ENCODE measurements around the gene GBP4.
"Not testable (repeated sequence)": the region's sequence is repeated elsewhere in the genome, so short reads cannot be mapped to it uniquely, and the experiment has no call there.

Gene GBP4

GRCh38 chr1:89198491-89199072 is at the start of gene GBP4:
TSS of gene GBP4 (minus strand) at chr1:89198942. CDS start at chr1:89198834, 108 bp downstream.
- peak; percentile 57 for DNase-seq

GRCh38 chr1:89243046-89243445 is 44.3 kb upstream of the GBP4 start:
- DNase-seq, result no peak

DNA sequence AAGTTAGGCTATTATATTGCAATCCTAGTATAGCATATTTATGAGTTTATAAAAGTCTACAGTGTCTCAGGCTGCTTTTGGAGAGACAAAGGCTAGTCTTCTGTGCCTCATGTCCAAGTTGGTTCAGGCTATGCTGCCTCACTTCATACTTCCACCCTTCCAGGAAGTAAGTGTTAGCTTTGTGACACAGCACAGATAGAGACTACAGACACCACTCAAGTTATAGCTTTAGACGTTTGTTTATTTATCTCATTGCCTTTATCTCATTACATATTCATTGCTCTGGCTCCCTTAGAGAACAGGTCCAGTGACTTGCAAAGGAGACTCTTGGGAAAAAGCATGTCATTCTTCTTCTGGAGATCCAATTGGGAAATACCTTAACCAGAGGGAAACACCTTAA is 22.6 kb upstream of the GBP4 start:
- DNase-seq, result no peak

DNA sequence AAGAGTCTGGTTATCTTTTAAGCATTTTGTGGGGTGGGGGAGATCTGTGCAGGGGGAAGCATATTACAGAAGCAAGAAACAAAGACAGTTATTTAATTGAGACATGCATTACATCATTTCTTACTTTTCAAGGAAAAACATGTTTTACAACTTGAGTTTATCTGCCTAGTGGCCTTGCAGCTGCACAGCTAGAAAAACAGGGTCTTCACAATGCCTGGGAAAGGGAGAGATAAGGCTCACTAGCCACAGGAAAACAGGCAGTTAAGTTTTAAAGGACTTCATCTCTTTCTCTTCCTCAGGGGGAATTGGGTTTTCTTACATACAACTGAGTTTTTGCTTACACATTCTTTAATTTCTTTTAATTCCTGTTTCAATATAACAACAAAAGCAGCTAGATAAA is 21.1 kb upstream of the GBP4 start:
- DNase-seq, result not testable (repeated sequence)

- DNase-seq, result not testable (repeated sequence)
Measured at GRCh38 chr1:89218941-89219340, 20.2 kb upstream of the GBP4 start.

GRCh38 chr1:89213347-89213746 is 14.6 kb upstream of the GBP4 start:
- DNase-seq, result no peak

DNA sequence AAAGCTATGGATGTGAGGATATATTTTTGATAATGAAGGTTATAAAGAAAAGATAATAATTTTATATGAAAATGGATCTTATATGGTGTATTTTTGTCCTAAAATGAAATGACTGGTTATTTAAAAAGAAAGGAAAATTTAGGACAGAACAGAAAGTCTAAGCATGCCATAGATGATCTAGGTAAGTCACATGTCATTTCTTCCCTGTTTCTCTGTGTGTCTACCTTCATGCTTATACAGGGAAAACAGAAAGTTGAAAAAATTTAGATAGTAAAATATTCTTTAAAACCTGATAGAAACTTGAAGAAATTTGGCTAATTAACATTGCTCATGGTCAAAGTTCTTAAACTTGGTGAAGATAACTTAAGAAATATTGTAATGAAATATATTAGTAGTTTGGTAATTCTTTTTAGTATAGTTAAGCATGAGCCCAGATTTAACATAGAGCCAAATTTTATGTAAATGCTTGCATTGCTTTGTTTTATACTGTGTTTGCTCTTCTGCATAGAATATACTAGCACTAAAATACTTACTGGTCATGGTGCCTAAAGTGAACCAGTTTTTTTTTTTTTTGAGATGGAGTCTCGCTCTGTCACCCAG is 12.4 kb upstream of the GBP4 start:
- DNase-seq, result no peak

- DNase-seq, result no peak
Measured at GRCh38 chr1:89206373-89206772, 7.6 kb upstream of the GBP4 start.

DNA sequence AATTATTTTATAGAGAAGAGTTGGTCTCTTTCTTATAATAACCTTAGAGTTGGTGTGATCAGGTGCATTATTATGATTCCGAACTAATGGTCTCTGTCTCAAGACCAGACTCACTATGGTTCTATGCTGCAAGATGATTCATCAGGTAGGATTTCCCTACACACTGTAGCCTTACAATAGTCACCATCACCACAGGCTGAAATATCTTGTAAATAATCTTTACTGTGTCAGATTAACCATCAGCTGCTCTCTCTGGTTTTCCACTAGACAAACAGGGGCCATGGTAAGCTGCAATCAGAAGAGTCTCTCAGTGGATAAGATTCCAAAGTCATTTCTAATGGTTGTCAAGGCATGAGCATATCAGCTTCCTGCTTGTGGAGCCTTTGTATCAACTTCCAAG is 4.4 kb upstream of the GBP4 start:
- DNase-seq, result no peak

- no peak for DNase-seq
Measured at GRCh38 chr1:89201106-89201794, 2.5 kb upstream of the GBP4 start.

DNA sequence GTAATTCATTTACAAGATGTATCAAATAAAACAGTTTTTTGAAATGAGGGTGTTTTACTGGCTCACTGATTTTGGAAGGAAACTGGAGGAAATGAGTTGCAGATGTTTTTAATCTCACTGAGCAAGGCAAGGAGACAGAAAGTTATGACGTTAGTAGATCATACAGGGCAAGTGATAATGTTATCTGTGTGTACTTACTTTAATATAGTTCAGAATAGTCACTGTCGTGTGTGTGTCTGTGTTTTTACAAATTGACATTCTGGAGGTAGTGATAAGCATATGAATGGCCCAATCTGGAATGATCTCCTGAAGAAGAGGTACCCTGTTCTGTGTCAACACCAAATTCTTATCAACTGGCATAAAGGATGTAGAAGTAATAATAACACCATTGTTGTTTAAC is 1.9 kb upstream of the GBP4 start:
- DNase-seq, result no peak

GRCh38 chr1:89199525-89200031 is 836 bp upstream of the GBP4 start:
- DNase-seq, result no peak

DNA sequence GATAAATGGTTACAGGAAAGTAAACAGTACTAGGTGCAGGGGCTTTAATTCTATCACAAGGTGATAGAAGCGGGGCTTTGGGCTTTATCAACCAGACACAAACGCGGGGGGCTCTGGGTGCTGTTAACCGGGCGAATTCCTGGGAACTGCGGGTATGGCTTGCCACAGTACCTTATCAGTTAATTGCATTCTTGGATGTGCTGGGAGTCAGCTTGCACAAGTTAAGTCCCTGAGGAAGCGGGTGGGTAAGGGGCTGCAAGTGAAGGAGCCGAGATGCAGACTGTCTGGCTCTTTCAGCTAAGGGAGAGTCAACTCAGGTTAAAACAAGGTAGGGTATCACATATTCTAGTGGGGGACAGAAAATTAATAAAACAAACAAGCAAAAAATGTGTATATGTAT is 661 bp downstream of the GBP4 start:
- DNase-seq, result no peak

- no peak for DNase-seq
Measured at GRCh38 chr1:89195476-89195875, 3.3 kb downstream of the GBP4 start.

GRCh38 chr1:89191314-89191713 is 7.4 kb downstream of the GBP4 start:
- no peak for DNase-seq

GRCh38 chr1:89190017-89190416 is 8.7 kb downstream of the GBP4 start:
- no peak for DNase-seq

- DNase-seq, result no peak
Measured at GRCh38 chr1:89179343-89179742, 19.4 kb downstream of the GBP4 start.

GRCh38 chr1:89176971-89177370 is 21.8 kb downstream of the GBP4 start:
- no peak for DNase-seq

- DNase-seq, result no peak
Measured at GRCh38 chr1:89175601-89176256, 23.0 kb downstream of the GBP4 start, which contains the start of gene GBP7. TSS of gene GBP7 (minus strand) at chr1:89176003. CDS start at chr1:89171935, 4,068 bp downstream.

DNA sequence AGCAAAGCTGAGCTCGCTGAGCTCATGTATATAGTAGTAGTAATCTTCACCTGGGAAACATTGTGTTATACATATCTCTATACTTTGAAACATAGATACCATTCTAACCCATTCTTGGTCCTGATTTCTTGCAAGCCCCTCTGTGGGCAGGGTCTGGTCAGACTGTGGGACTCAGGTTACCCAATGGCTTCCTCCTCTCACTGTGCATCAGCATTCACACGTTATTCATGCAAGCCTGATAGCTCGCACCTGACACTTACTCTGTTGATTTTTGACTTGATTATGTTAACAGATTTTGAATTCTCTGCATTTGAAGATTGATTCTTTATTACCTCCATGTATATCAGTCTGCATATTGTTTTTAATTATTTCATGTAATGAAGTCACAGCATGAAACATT is 24.3 kb downstream of the GBP4 start:
- no peak for DNase-seq

DNA sequence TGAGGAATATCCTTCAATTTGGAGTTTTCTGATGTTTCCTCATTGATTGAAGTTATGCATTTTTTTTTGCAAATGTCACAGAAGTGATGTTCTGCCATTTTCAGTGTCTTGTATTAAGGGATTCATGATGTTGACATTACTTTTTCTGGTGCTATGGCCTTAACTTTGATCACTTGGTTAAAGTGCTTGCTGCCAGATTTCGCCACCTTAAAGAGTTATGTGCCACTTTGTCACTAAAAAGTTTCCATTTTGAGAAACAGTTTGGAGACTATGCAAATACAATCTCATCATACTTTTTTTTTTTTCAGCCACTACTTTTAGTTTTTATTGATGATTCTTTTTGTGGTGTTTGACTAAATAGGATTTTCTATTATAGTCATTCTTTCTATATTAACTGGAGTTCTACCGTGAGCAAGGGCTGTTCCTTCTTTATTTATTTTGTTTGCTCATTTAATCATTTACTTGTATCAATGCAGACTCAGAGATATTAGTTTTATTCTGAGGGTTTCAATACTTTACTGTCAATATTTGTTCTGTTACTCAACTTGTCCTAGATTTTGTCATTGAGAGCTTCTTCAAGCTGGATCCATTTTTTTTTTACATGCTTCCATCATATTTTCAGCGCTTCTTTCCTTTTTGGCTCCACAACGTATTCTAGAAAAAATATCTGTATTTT is 26.1 kb downstream of the GBP4 start:
- DNase-seq, result no peak

DNA sequence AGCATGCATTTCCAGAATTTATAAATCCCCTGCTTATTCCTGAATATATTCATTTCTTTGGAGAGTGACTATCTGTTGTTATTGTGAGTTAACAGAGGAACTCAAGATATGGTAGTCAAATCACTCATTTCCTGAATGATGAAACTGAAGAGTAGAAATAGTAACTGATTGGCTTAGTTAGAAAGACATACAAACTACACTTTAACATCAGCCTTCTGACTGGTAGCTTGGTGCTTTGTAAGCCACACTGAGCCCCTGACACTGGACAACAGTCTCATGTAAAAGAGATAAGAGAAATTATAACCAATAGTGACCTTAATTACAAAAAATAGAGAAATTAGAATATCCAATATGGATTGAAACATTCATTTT is 27.7 kb downstream of the GBP4 start:
- no peak for DNase-seq
